Measurements from ENCODE around the gene ITGB1.

- TF ChIP-seq CTCF (IDR thresholded peaks at IDR 0.05) (no peak), POLR2AphosphoS5 (IDR thresholded peaks at IDR 0.05) (no peak), POLR2A (IDR thresholded peaks at IDR 0.05) (no peak)
Observed at GRCh38 chr10:32854435-32854834, 103.6 kb downstream of the ITGB1 start.
